KMS-11 (cell line): ENCODE measurements around the gene PAAF1.
"Not testable (repeated sequence)": the region's sequence is repeated elsewhere in the genome, so short reads cannot be mapped to it uniquely, and the experiment has no call there.

Experiments
- H2AFZ ChIP-seq: fragments of 200-600 bp; sonication (generic); 2 replicates; pipeline ENCODE4 v1.6.1; 2016; ENCODE audit warnings: antibody characterized with exemption, mixed run types, low read depth
- H3K27ac ChIP-seq: fragments of 200-600 bp; sonication (generic); 2 replicates; pipeline ENCODE4 v1.6.1; 2016; ENCODE audit warnings: mild to moderate bottlenecking, mixed run types
- H3K27me3 ChIP-seq: fragments of 200-600 bp; sonication (generic); 2 replicates; pipeline ENCODE4 v1.6.1; 2017; ENCODE audit warnings: mild to moderate bottlenecking, low read depth, mixed run types, moderate library complexity; ENCODE audit not compliant: insufficient read depth
- H3K36me3 ChIP-seq: fragments of 200-600 bp; sonication (generic); 2 replicates; pipeline ENCODE4 v1.6.1; 2017; ENCODE audit warnings: mild to moderate bottlenecking, mixed run types; ENCODE audit not compliant: insufficient read depth
- H3K4me1 ChIP-seq: fragments of 200-600 bp; sonication (generic); 2 replicates; pipeline ENCODE4 v1.6.1; 2016; ENCODE audit warnings: mild to moderate bottlenecking, low read depth, mixed run types; ENCODE audit not compliant: poor library complexity, severe bottlenecking
- H3K4me2 ChIP-seq: fragments of 200-600 bp; sonication (generic); 2 replicates; pipeline ENCODE4 v1.7.0; 2016; ENCODE audit warnings: mild to moderate bottlenecking, mixed run types
- H3K4me3 ChIP-seq: fragments of 200-600 bp; sonication (generic); IDR thresholded peaks from 2 replicates; pipeline ENCODE4 v1.6.1; 2017; ENCODE audit warnings: low read depth, low read length, mixed read lengths; ENCODE audit not compliant: insufficient read depth
- H3K79me2 ChIP-seq: fragments of 200-600 bp; sonication (generic); 2 replicates; pipeline ENCODE4 v1.6.1; 2016; ENCODE audit warnings: low read depth, mixed run types; ENCODE audit not compliant: insufficient read depth
- H3K9ac ChIP-seq: fragments of 200-600 bp; sonication (generic); 2 replicates; pipeline ENCODE4 v1.6.1; 2016; ENCODE audit warnings: mild to moderate bottlenecking, mixed run types
- H4K20me1 ChIP-seq: fragments of 200-600 bp; sonication (generic); 2 replicates; pipeline ENCODE4 v1.6.1; 2016; ENCODE audit warnings: mild to moderate bottlenecking, mixed run types; ENCODE audit not compliant: insufficient read depth
- TF ChIP-seq, protein P1 (sequence below): fragments of 200-600 bp; sonication (generic); conservative IDR thresholded peaks from 2 replicates; pipeline ENCODE4 v1.6.1; 2017; ENCODE audit warnings: low read depth, mild to moderate bottlenecking, antibody characterized with exemption, low read length, moderate library complexity, mixed read lengths

The PAAF1 gene

DNA sequence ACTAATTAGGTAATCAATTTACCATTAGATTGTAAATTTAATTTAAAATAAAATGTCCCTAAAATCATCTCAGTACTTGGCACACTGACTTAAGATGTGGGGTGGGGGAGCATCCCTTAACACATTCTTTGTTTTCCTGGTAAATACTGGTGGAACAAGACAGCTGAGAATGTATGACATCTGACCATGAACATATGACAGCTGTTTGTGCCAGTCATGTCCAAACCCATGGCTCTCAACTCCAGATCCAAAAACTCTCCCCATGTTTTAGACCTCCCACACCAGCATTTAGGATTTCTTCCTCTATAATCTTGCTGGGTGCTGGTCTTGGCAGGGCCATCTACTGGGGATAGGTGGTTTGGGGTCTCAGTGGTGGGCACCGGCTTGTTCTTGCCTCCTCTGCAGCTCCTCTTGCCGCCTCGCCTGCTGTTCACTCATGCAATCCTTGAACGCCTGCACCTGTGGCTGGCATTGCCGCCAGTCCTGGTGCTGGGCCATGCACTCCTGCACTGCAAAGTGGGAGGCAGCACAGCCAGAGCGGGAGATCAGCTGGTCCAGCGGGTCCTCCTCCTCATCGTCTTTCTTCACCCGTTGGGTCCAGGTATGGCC lies 3.9 kb upstream of the PAAF1 start:
- Histone ChIP-seq H3K4me2 (no peak overlapping the region), H2AFZ (no peak overlapping the region), H4K20me1 (no peaks in the 10 kb centered on the region), H3K4me1 (peaks cover 41% of the 10 kb centered on the region), H3K27me3 (no peaks in the 10 kb centered on the region), H3K9ac (no peak overlapping the region), H3K27ac (no peak overlapping the region), H3K79me2 (peaks cover 40% of the 10 kb centered on the region), H3K4me3 (no peak overlapping the region), H3K36me3 (no peaks in the 10 kb centered on the region)
- TF ChIP-seq, protein P1, sequence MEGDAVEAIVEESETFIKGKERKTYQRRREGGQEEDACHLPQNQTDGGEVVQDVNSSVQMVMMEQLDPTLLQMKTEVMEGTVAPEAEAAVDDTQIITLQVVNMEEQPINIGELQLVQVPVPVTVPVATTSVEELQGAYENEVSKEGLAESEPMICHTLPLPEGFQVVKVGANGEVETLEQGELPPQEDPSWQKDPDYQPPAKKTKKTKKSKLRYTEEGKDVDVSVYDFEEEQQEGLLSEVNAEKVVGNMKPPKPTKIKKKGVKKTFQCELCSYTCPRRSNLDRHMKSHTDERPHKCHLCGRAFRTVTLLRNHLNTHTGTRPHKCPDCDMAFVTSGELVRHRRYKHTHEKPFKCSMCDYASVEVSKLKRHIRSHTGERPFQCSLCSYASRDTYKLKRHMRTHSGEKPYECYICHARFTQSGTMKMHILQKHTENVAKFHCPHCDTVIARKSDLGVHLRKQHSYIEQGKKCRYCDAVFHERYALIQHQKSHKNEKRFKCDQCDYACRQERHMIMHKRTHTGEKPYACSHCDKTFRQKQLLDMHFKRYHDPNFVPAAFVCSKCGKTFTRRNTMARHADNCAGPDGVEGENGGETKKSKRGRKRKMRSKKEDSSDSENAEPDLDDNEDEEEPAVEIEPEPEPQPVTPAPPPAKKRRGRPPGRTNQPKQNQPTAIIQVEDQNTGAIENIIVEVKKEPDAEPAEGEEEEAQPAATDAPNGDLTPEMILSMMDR = no peak

DNA sequence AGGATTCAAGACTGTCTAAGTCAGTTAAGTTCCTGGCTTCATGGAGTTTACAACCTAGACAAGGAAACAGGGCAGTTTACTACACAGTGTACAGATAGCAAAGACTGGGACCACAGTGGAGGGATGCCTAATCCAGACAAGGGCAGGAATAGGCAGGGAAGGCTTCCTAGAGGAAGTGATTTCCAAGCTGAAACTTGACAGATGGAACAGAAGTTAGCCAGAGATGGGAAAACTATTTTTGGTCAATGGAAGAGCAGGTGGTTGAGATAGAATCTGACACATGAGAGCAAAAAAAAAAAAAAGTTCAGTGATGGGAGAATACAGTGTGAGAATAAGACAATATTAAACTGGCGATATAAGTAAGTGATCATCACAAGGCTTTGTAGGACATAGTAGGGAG lies 1.4 kb upstream of the PAAF1 start:
- Histone ChIP-seq H3K27ac (peak overlapping the region; percentile 95; the same call in 1 of the 2 replicates), H3K27me3 (no peaks in the 10 kb centered on the region), H3K4me3 (no peak overlapping the region), H3K36me3 (no peaks in the 10 kb centered on the region), H3K79me2 (peaks cover 44% of the 10 kb centered on the region), H2AFZ (no peak overlapping the region), H4K20me1 (no peaks in the 10 kb centered on the region), H3K9ac (peak overlapping the region; percentile 96), H3K4me1 (peaks cover 28% of the 10 kb centered on the region), H3K4me2 (peak overlapping the region; percentile 77)
- TF ChIP-seq, protein P1 = no peak

DNA sequence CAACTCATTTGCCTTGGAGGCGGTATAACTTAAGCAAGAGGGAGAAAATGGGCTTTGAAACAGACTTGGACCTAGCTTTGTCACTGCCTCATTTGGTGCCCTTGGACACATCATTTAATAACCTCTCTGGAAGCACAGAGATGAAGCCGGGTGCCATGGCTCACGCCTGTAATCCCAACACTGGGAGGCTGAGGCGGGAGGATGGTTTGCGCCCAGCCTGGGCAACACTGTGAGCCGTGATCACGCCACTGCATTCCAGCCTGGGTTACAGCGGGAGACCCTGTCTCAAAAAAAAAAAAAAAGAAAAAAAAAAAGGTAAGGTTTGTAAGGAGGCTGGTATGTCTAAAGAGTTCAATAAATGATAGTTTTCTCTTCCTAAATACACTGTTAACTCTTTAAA lies 959 bp upstream of the PAAF1 start:
- Histone ChIP-seq H3K27ac (peak overlapping the region; percentile 95), H3K4me3 (peak overlapping the region; percentile 53), H3K79me2 (peaks cover 44% of the 10 kb centered on the region), H3K9ac (peak overlapping the region; percentile 96), H3K4me2 (peak overlapping the region; percentile 77), H3K4me1 (peaks cover 25% of the 10 kb centered on the region), H3K36me3 (no peaks in the 10 kb centered on the region), H3K27me3 (no peaks in the 10 kb centered on the region), H2AFZ (peak overlapping the region; percentile 77), H4K20me1 (no peaks in the 10 kb centered on the region)
- TF ChIP-seq, protein P1 = no peak

DNA sequence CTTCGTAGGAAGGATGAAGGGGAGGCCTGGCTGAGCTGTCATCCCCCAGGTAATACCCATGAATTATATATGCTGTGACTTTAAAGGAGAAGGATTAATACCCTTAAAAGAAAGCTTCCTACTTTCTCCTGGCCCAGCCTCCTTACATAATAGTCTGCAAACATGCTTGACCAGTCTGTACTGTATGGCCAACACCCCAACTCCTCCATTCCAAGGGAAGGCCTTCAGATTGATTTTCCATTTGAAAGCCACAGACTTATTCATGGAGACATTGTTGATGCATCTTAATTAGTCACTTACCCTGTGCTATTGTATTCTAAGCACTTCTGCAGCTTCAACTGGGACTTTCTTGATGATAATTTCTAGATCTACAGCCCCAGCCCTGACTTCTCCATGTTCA lies 2.0 kb downstream of the PAAF1 start:
- no peak overlapping the region for H3K4me3 ChIP-seq
- H3K27me3 ChIP-seq = no peaks in the 10 kb centered on the region
- no peak overlapping the region for H3K9ac ChIP-seq
- H3K4me1 ChIP-seq = peaks cover 21% of the 10 kb centered on the region
- no peaks in the 10 kb centered on the region for H3K36me3 ChIP-seq
- TF ChIP-seq, protein P1 = no peak
- peaks cover 39% of the 10 kb centered on the region for H3K79me2 ChIP-seq
- H4K20me1 ChIP-seq = no peaks in the 10 kb centered on the region
- H2AFZ ChIP-seq = no peak overlapping the region
- H3K4me2 ChIP-seq = no peak overlapping the region
- no peak overlapping the region for H3K27ac ChIP-seq

DNA sequence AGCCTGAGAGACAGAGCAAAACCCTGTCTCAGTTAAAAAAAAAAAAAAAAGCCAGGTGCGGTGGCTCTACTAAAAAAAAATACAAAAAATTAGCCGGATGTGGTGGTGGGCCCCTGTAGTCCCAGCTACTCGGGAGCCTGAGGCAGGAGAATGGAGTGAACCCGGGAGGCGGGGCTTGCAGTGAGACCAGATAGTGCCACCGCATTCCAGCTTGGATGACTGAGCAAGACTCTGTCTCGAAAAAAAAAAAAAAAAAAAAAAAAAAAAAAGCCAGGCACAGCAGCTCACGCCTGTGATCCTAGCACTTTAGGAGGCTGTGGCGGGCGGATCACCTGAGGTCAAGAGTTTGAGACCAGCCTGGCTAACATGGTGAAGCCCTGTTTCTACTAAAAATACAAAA lies 3.6 kb downstream of the PAAF1 start:
- not testable (repeated sequence) for H2AFZ ChIP-seq, H3K27ac ChIP-seq, H3K27me3 ChIP-seq, H3K4me2 ChIP-seq, H3K36me3 ChIP-seq, H3K9ac ChIP-seq, H4K20me1 ChIP-seq, H3K4me3 ChIP-seq
- Histone ChIP-seq H3K4me1 (peaks cover 11% of the 10 kb centered on the region), H3K79me2 (peaks cover 22% of the 10 kb centered on the region)
